Spleen (tissue), 7 donors: Measurements from ENCODE around the gene MECP2.

Source experiments
- CTCF ChIP-seq, 11 experiments: fragments of 200-600 bp in 7 of 11; fragments of 450-650 bp in 4 of 11; sonication (generic) in 4 of 11; IDR thresholded peaks in 8 of 11; conservative IDR thresholded peaks in 3 of 11; 1 replicate in 7 of 11; 2 replicates in 4 of 11; pipeline versions ENCODE4 v1.4.0 to v1.8.0; 2016 to 2021; ENCODE audit warnings: antibody characterized with exemption in 11 of 11, inconsistent platforms in 4 of 11, mild to moderate bottlenecking in 1 of 11
- POLR2A ChIP-seq, 3 donors: fragments of 450-650 bp; IDR thresholded peaks; one replicate each; pipeline ENCODE4 v1.5.1; 2017; ENCODE audit warnings: antibody characterized with exemption in 3 of 3, mild to moderate bottlenecking in 1 of 3
- POLR2AphosphoS5 ChIP-seq, 3 donors: sonication (generic); formaldehyde crosslinking; IDR thresholded peaks; one replicate each; pipeline ENCODE4 v1.5.1; 2017; ENCODE audit warnings: antibody characterized with exemption in 3 of 3
- donor health status: DM: no; HTN: no; CAD: no; lungs with moderate emphysema.
- donor health status: DM: no; HTN: no; CAD: no.
- donor health status: DM: no; HTN: no; CAD: no.

DNA sequence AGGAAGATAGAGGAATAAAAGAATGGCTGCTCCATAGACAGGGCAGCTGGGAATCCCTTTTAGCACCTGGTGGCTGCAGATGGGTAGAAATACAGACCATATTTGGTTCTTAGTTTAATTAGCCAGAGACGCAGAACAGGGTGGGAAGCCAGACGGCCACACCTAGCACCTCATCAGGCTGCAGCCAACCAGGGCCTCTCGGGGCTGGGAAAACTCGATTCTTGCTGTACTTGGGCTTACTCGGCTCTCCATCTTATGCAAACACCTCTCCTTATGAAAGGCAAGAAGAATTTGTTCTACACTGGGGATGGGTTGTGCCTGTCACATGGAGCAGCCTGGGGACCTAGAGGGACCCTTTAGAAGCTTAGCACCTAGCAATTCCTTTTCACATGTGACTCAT lies 97.5 kb downstream of the MECP2 start:
- TF ChIP-seq CTCF (IDR thresholded peaks at IDR 0.05 in 8 of 11, conservative IDR thresholded peaks at IDR 0.05 in 3 of 11) (no peak), POLR2AphosphoS5 (IDR thresholded peaks at IDR 0.05) (no peak), POLR2A (IDR thresholded peaks at IDR 0.05) (no peak)
